ENCODE results near the gene ANKRD34A. TPM values are rescaled to one million over a fixed set of nuclear protein-coding genes. Genes with fewer than 3 reads are reported as not detected.

ANKRD34A gene
- total RNA-seq, 1 experiment from 2014 or later = 0.77 TPM

GRCh38 chr1:145980457-145980994 lies 16.2 kb upstream of the ANKRD34A start:
- Mint-ChIP-seq H3K9me3 (ENCODE audit: unreplicated experiment) (no peaks in the 10 kb centered on the region), H3K36me3 (ENCODE audit: insufficient read depth, unreplicated experiment) (no peaks in the 10 kb centered on the region), H3K4me3 (ENCODE audit: unreplicated experiment) (no peak overlapping the region), H3K4me1 (ENCODE audit: low read depth, unreplicated experiment) (peaks cover 6% of the 10 kb centered on the region), H3K27ac (ENCODE audit: unreplicated experiment) (no peak overlapping the region), H3K27me3 (ENCODE audit: insufficient read depth, unreplicated experiment) (no peaks in the 10 kb centered on the region)
- H3K36me3 ChIP-seq (ENCODE audit: control insufficient read depth, insufficient read depth, low read length) = no peaks in the 10 kb centered on the region
- intact Hi-C loops (cut with micrococcal nuclease; ENCODE audit: unreplicated experiment) = no loop called here
- CTCF ChIA-PET = interaction anchor here (0.5 to 1.4 kb wide), 2 partner anchors 18 to 62 kb away, joined by 4 to 7 read pairs; partner anchors contain the start of gene PEX11B
- H3K27me3 ChIP-seq (replicated peaks; ENCODE audit: control insufficient read depth, insufficient read depth, low read length) = no peaks in the 10 kb centered on the region
- no peak for TF ChIP-seq CTCF (IDR thresholded peaks at IDR 0.05; ENCODE audit: insufficient read depth in 1 of 2, low read depth in 1 of 2, low read length in 1 of 2, severe bottlenecking in 1 of 2, unreplicated experiment in 1 of 2)
- POLR2A ChIA-PET = interaction anchor here (1.0 to 1.5 kb wide), 4 partner anchors 11 to 71 kb away, joined by 3 to 4 read pairs (median 4); no protein-coding TSS in a partner anchor
- BruUV-seq (replicated peaks) = no TSS peak
- H3K4me3 ChIP-seq (ENCODE audit: low read depth, low read length) = no peak overlapping the region
- DNase-seq = no peak
- no peaks in the 10 kb centered on the region for H3K9me3 ChIP-seq
- peaks cover 37% of the 10 kb centered on the region for H3K4me1 ChIP-seq

- CTCF ChIA-PET = interaction anchor here (0.5 to 3.1 kb wide), 13 partner anchors 11 to 135 kb away, joined by 3 to 18 read pairs (median 4); partner anchors contain the start of genes ANKRD34A, LIX1L, NUDT17 and PEX11B
- Histone ChIP-seq H3K9me3 (no peaks in the 10 kb centered on the region), H3K4me3 (ENCODE audit: low read depth, low read length) (no peak overlapping the region), H3K4me1 (peaks cover 32% of the 10 kb centered on the region), H3K27me3 (replicated peaks; ENCODE audit: control insufficient read depth, insufficient read depth, low read length) (no peaks in the 10 kb centered on the region), H3K36me3 (ENCODE audit: control insufficient read depth, insufficient read depth, low read length) (no peaks in the 10 kb centered on the region)
- H3K27me3 Mint-ChIP-seq (ENCODE audit: insufficient read depth, unreplicated experiment) = no peaks in the 10 kb centered on the region
- POLR2A ChIA-PET = interaction anchor here (0.6 to 1.9 kb wide), 7 partner anchors 12 to 72 kb away, joined by 3 to 7 read pairs (median 4); partner anchors contain the start of genes ANKRD34A and POLR3GL
- H3K9me3 Mint-ChIP-seq (ENCODE audit: unreplicated experiment) = no peaks in the 10 kb centered on the region
- no peaks in the 10 kb centered on the region for H3K4me1 Mint-ChIP-seq (ENCODE audit: low read depth, unreplicated experiment)
- TF ChIP-seq CTCF (IDR thresholded peaks at IDR 0.05; ENCODE audit: insufficient read depth in 1 of 2, low read depth in 1 of 2, low read length in 1 of 2, severe bottlenecking in 1 of 2, unreplicated experiment in 1 of 2) = no peak
- DNase-seq = no peak
- H3K4me3 Mint-ChIP-seq (ENCODE audit: unreplicated experiment) = no peak overlapping the region
- no peaks in the 10 kb centered on the region for H3K36me3 Mint-ChIP-seq (ENCODE audit: insufficient read depth, unreplicated experiment)
- BruUV-seq (replicated peaks) = TSS peak; percentile 74
- no peak overlapping the region for H3K27ac Mint-ChIP-seq (ENCODE audit: unreplicated experiment)
- intact Hi-C loops (cut with micrococcal nuclease; ENCODE audit: unreplicated experiment) = loop anchor here (1.0 to 5.0 kb wide), 2 partner anchors 16 to 53 kb away; partner anchors contain the start of genes RBM8A and TXNIP
These were observed 15.5 kb upstream of the ANKRD34A start for GRCh38 chr1:145979746-145980456.

All from Caco-2 (cell line).